ENCODE measurements around the gene SPRYD7.

Gene SPRYD7

DNA sequence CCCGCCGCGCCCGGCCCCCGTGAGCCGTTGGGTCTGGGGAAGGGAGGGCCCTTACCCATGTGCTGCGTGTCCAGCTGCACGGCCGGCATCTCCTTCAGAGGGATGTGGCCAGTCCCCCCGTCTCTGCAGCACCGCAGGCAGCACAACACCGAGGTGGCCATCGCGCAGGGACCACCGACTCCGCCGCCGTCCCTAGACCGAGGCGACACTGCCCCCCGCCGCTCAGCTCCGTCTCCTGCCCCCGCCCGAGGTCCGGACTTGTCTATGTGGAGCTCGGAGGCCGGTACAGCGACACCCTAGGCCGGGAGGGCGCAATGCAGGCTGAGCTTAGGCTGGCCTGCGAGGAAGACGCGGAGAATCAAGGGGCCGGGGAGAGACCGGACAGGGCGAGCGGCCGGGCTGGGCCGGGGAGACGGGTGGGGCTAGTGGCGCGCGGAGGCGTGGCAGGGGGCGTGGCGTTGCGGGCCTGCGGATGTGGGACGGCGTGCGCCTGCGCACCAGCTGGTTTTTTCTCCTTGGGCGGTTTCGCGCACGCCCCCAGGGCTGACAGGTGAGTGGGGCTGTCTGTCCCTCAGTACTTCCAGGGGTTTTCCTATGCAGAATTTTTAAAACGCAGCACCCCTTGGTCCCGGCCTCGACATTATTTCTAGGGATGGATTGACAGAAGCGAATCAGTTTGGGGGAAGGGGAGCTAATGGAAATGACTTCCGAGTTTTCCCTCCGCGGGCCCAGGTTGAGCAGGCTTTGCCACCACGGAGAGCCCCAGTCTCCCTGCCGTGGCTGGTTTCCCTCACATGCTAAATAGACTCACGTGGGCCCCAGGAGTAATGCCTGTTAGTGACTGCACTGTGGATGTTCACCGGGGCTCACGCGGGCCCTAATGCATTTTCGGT, at the start of gene SPRYD7 (continued):
- no peak for TF ChIP-seq ZNF239 (tag by site-specific recombination; IDR thresholded peaks at IDR 0.05)
- TF ChIP-seq MYNN (tag by site-specific recombination; IDR thresholded peaks at IDR 0.05; ENCODE audit: borderline replicate concordance) = 0 out of 2 replicates have a peak, but pooled peaks have one; percentile 54
- no peak for TF ChIP-seq ZNF580 (tag by site-specific recombination; IDR thresholded peaks at IDR 0.05)
- peak; percentile 63; the same call in 1 of the 2 replicates for TF ChIP-seq ZNF324 (tag by site-specific recombination; IDR thresholded peaks at IDR 0.05)
- TF ChIP-seq KLF1 (tag by site-specific recombination; IDR thresholded peaks at IDR 0.05) = 0 out of 2 replicates have a peak, but pooled peaks have one; percentile 31
- TF ChIP-seq, protein P1, sequence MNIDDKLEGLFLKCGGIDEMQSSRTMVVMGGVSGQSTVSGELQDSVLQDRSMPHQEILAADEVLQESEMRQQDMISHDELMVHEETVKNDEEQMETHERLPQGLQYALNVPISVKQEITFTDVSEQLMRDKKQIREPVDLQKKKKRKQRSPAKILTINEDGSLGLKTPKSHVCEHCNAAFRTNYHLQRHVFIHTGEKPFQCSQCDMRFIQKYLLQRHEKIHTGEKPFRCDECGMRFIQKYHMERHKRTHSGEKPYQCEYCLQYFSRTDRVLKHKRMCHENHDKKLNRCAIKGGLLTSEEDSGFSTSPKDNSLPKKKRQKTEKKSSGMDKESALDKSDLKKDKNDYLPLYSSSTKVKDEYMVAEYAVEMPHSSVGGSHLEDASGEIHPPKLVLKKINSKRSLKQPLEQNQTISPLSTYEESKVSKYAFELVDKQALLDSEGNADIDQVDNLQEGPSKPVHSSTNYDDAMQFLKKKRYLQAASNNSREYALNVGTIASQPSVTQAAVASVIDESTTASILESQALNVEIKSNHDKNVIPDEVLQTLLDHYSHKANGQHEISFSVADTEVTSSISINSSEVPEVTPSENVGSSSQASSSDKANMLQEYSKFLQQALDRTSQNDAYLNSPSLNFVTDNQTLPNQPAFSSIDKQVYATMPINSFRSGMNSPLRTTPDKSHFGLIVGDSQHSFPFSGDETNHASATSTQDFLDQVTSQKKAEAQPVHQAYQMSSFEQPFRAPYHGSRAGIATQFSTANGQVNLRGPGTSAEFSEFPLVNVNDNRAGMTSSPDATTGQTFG (tag by site-specific recombination; IDR thresholded peaks at IDR 0.05; ENCODE audit: borderline replicate concordance) = no peak
- TF ChIP-seq ZNF248 (tag by site-specific recombination; IDR thresholded peaks at IDR 0.05) = no peak
- TF ChIP-seq, protein P2, sequence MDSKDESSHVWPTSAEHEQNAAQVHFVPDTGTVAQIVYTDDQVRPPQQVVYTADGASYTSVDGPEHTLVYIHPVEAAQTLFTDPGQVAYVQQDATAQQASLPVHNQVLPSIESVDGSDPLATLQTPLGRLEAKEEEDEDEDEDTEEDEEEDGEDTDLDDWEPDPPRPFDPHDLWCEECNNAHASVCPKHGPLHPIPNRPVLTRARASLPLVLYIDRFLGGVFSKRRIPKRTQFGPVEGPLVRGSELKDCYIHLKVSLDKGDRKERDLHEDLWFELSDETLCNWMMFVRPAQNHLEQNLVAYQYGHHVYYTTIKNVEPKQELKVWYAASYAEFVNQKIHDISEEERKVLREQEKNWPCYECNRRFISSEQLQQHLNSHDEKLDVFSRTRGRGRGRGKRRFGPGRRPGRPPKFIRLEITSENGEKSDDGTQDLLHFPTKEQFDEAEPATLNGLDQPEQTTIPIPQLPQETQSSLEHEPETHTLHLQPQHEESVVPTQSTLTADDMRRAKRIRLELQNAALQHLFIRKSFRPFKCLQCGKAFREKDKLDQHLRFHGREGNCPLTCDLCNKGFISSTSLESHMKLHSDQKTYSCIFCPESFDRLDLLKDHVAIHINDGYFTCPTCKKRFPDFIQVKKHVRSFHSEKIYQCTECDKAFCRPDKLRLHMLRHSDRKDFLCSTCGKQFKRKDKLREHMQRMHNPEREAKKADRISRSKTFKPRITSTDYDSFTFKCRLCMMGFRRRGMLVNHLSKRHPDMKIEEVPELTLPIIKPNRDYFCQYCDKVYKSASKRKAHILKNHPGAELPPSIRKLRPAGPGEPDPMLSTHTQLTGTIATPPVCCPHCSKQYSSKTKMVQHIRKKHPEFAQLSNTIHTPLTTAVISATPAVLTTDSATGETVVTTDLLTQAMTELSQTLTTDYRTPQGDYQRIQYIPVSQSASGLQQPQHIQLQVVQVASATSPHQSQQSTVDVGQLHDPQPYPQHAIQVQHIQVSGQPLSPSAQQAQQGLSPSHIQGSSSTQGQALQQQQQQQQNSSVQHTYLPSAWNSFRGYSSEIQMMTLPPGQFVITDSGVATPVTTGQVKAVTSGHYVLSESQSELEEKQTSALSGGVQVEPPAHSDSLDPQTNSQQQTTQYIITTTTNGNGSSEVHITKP (tag by site-specific recombination; IDR thresholded peaks at IDR 0.05) = peak; percentile 60
- TF ChIP-seq ZBTB17 (tag by site-specific recombination; IDR thresholded peaks at IDR 0.05) = peak; percentile 84
- TF ChIP-seq, protein P3, sequence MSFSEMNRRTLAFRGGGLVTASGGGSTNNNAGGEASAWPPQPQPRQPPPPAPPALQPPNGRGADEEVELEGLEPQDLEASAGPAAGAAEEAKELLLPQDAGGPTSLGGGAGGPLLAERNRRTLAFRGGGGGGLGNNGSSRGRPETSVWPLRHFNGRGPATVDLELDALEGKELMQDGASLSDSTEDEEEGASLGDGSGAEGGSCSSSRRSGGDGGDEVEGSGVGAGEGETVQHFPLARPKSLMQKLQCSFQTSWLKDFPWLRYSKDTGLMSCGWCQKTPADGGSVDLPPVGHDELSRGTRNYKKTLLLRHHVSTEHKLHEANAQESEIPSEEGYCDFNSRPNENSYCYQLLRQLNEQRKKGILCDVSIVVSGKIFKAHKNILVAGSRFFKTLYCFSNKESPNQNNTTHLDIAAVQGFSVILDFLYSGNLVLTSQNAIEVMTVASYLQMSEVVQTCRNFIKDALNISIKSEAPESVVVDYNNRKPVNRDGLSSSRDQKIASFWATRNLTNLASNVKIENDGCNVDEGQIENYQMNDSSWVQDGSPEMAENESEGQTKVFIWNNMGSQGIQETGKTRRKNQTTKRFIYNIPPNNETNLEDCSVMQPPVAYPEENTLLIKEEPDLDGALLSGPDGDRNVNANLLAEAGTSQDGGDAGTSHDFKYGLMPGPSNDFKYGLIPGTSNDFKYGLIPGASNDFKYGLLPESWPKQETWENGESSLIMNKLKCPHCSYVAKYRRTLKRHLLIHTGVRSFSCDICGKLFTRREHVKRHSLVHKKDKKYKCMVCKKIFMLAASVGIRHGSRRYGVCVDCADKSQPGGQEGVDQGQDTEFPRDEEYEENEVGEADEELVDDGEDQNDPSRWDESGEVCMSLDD (tag by site-specific recombination; IDR thresholded peaks at IDR 0.05) = no peak; the same call in 1 of the 2 replicates
- TF ChIP-seq ZNF155 (tag by site-specific recombination; IDR thresholded peaks at IDR 0.05) = no peak
- TF ChIP-seq ZNF24 (tag by site-specific recombination; IDR thresholded peaks at IDR 0.05) = peak; percentile 81
- TF ChIP-seq ZNF2 (tag by site-specific recombination; IDR thresholded peaks at IDR 0.05) = peak; percentile 84; the same call in 1 of the 2 replicates
- no peak for TF ChIP-seq ZNF366 (tag by site-specific recombination; conservative IDR thresholded peaks at IDR 0.05)
- TF ChIP-seq HIC1 (tag by site-specific recombination; IDR thresholded peaks at IDR 0.05) = peak; percentile 39; the same call in 1 of the 2 replicates
- TF ChIP-seq ZBTB11 (tag by site-specific recombination; conservative IDR thresholded peaks at IDR 0.05; ENCODE audit: low read depth) = peak; percentile 59
- no peak for TF ChIP-seq ZNF292 (tag by site-specific recombination; IDR thresholded peaks at IDR 0.05; ENCODE audit: borderline replicate concordance, low read depth)
- TF ChIP-seq ZBTB20 (tag by site-specific recombination; IDR thresholded peaks at IDR 0.05) = peak; percentile 30; the same call in 1 of the 2 replicates
- TF ChIP-seq ZNF302 (tag by site-specific recombination; IDR thresholded peaks at IDR 0.05; ENCODE audit: low read depth) = no peak
- no peak for TF ChIP-seq SALL2 (tag by site-specific recombination; IDR thresholded peaks at IDR 0.05; ENCODE audit: borderline replicate concordance)
- TF ChIP-seq RBAK (tag by site-specific recombination; IDR thresholded peaks at IDR 0.05) = no peak
- no peak for TF ChIP-seq ZNF707 (tag by site-specific recombination; IDR thresholded peaks at IDR 0.05)
